ENCODE measurements around the gene STX3.

DNA sequence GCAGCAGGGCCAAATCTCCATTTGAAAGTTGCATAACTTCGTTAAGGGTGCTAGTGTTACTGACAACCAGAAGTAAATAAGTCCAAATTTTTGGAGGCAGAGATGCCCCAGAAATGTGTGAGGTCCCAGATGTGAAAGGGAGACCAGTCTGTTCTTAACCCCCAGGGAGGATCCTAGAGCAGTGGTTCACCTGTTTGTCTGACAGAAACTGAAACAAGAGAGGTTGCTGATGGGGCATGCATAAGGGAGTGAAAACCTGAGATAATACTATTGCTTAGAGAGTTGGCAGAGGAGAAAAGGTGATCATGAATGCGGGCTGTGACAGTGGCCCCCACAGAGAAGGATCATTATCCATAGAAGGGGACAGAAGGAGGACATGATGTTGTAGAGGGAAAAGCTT, 86.3 kb downstream of the STX3 start:
- no peak for TF ChIP-seq YY1 (IDR thresholded peaks at IDR 0.05; ENCODE audit: insufficient read depth, insufficient read length)
- TF ChIP-seq ZNF274 (IDR thresholded peaks at IDR 0.05; ENCODE audit: low read depth, low read length): no peak
- no peak for TF ChIP-seq SUZ12 (IDR thresholded peaks at IDR 0.05; ENCODE audit: extremely low read depth, insufficient read depth, insufficient read length)
